Measurements from ENCODE around the gene RIPOR3.
"Not testable (repeated sequence)": the region's sequence is repeated elsewhere in the genome, so short reads cannot be mapped to it uniquely, and the experiment has no call there.

Gene RIPOR3

GRCh38 chr20:50704514-50704913 lies 13.2 kb upstream of the RIPOR3 start:
- CTCF ChIA-PET = no interaction called here
- no peak for TF ChIP-seq CTCF (IDR thresholded peaks at IDR 0.05; ENCODE audit: control extremely low read depth, extremely low read depth, low read depth, missing control alignments)
- POLR2A ChIA-PET = no interaction called here
- no peak for DNase-seq (ENCODE audit: extremely low spot score)

GRCh38 chr20:50703651-50704438 lies 12.5 kb upstream of the RIPOR3 start:
- CTCF ChIA-PET; POLR2A ChIA-PET; DNase-seq (ENCODE audit: extremely low spot score): not testable (repeated sequence)

- no peak for DNase-seq (ENCODE audit: extremely low spot score)
- no peak for TF ChIP-seq CTCF (IDR thresholded peaks at IDR 0.05; ENCODE audit: control extremely low read depth, extremely low read depth, low read depth, missing control alignments)
- ChIA-PET POLR2A (no interaction called here), CTCF (no interaction called here)
These were observed 10.0 kb upstream of the RIPOR3 start for GRCh38 chr20:50701041-50701963.

- TF ChIP-seq CTCF (IDR thresholded peaks at IDR 0.05; ENCODE audit: control extremely low read depth, extremely low read depth, low read depth, missing control alignments) = no peak
- ChIA-PET POLR2A (no interaction called here), CTCF (no interaction called here)
- no peak for DNase-seq (ENCODE audit: extremely low spot score)
These were observed 8.3 kb upstream of the RIPOR3 start for GRCh38 chr20:50699688-50700087.

GRCh38 chr20:50698255-50698654 lies 6.9 kb upstream of the RIPOR3 start:
- POLR2A ChIA-PET; CTCF ChIA-PET; DNase-seq (ENCODE audit: extremely low spot score): not testable (repeated sequence)

GRCh38 chr20:50695135-50695872 lies 4.0 kb upstream of the RIPOR3 start:
- no peak for TF ChIP-seq CTCF (IDR thresholded peaks at IDR 0.05; ENCODE audit: control extremely low read depth, extremely low read depth, low read depth, missing control alignments)
- ChIA-PET POLR2A (no interaction called here), CTCF (interaction anchor here (1.8 kb wide), 1 partner anchor 36 kb away, joined by 4 read pairs; no protein-coding TSS in a partner anchor)
- no peak for DNase-seq (ENCODE audit: extremely low spot score)

- no peak for DNase-seq (ENCODE audit: extremely low spot score)
These were observed 3.2 kb upstream of the RIPOR3 start for GRCh38 chr20:50694379-50695134.

More at GRCh38 chr20:50694379-50695134, 3.2 kb upstream of the RIPOR3 start:
- no peak for TF ChIP-seq CTCF (IDR thresholded peaks at IDR 0.05; ENCODE audit: control extremely low read depth, extremely low read depth, low read depth, missing control alignments)
- ChIA-PET CTCF (interaction anchor here (1.8 kb wide), 1 partner anchor 35 kb away, joined by 4 read pairs; no protein-coding TSS in a partner anchor), POLR2A (no interaction called here)

Measured in GM10248 (cell line).